ENCODE data around the gene ARFGAP2. TPM values are rescaled to one million over a fixed set of nuclear protein-coding genes. Genes with fewer than 3 reads are reported as not detected.

The ARFGAP2 gene
- total RNA-seq, 1 experiment from 2014 or later: 100.0 TPM

DNA sequence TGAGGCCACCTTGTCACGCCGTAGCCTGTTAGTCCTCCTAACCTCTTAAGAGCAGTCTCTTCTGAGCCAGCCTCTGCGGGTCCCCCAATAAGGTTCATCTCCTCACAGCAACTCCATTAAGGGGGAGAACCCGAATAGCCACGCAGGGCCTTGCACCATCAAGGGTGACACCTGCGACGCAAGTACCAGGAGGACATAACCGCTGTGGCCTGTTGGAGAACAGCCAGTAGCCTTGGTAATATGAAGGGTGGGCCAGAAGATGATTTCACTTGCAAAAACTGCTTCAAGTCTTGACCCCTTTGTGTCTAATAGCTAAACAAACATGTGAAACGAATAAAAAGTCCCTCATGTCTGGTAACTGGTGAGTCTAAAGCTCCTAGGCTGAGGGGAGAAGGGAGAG lies 14.8 kb downstream of the ARFGAP2 start:
- intact Hi-C loops (cut with micrococcal nuclease; ENCODE audit: unreplicated experiment): loop anchor here (1.0 kb wide), 1 partner anchor 273 kb away; no protein-coding TSS in a partner anchor
- no TSS peak for BruUV-seq (replicated peaks)
- Histone ChIP-seq H3K9me3 (no peaks in the 10 kb centered on the region), H3K27me3 (replicated peaks; ENCODE audit: control insufficient read depth, insufficient read depth, low read length) (no peaks in the 10 kb centered on the region), H3K4me1 (no peaks in the 10 kb centered on the region), H3K36me3 (ENCODE audit: control insufficient read depth, insufficient read depth, low read length) (peaks cover 7% of the 10 kb centered on the region), H3K4me3 (ENCODE audit: low read depth, low read length) (no peak overlapping the region)
- DNase-seq: no peak
- Mint-ChIP-seq H3K27ac (ENCODE audit: unreplicated experiment) (no peak overlapping the region), H3K36me3 (ENCODE audit: insufficient read depth, unreplicated experiment) (peaks cover 77% of the 10 kb centered on the region), H3K9me3 (ENCODE audit: unreplicated experiment) (no peaks in the 10 kb centered on the region), H3K4me3 (ENCODE audit: unreplicated experiment) (no peak overlapping the region), H3K4me1 (ENCODE audit: low read depth, unreplicated experiment) (peaks cover 7% of the 10 kb centered on the region), H3K27me3 (ENCODE audit: insufficient read depth, unreplicated experiment) (no peaks in the 10 kb centered on the region)
- TF ChIP-seq, protein P1, sequence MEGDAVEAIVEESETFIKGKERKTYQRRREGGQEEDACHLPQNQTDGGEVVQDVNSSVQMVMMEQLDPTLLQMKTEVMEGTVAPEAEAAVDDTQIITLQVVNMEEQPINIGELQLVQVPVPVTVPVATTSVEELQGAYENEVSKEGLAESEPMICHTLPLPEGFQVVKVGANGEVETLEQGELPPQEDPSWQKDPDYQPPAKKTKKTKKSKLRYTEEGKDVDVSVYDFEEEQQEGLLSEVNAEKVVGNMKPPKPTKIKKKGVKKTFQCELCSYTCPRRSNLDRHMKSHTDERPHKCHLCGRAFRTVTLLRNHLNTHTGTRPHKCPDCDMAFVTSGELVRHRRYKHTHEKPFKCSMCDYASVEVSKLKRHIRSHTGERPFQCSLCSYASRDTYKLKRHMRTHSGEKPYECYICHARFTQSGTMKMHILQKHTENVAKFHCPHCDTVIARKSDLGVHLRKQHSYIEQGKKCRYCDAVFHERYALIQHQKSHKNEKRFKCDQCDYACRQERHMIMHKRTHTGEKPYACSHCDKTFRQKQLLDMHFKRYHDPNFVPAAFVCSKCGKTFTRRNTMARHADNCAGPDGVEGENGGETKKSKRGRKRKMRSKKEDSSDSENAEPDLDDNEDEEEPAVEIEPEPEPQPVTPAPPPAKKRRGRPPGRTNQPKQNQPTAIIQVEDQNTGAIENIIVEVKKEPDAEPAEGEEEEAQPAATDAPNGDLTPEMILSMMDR (IDR thresholded peaks at IDR 0.05; ENCODE audit: insufficient read depth in 1 of 2, low read depth in 1 of 2, low read length in 1 of 2, severe bottlenecking in 1 of 2, unreplicated experiment in 1 of 2): no peak
- ChIA-PET CTCF (interaction anchor here (1.2 to 2.0 kb wide), 2 partner anchors 9 to 245 kb away, joined by 3 to 8 read pairs; no protein-coding TSS in a partner anchor), POLR2A (no interaction called here)

DNA sequence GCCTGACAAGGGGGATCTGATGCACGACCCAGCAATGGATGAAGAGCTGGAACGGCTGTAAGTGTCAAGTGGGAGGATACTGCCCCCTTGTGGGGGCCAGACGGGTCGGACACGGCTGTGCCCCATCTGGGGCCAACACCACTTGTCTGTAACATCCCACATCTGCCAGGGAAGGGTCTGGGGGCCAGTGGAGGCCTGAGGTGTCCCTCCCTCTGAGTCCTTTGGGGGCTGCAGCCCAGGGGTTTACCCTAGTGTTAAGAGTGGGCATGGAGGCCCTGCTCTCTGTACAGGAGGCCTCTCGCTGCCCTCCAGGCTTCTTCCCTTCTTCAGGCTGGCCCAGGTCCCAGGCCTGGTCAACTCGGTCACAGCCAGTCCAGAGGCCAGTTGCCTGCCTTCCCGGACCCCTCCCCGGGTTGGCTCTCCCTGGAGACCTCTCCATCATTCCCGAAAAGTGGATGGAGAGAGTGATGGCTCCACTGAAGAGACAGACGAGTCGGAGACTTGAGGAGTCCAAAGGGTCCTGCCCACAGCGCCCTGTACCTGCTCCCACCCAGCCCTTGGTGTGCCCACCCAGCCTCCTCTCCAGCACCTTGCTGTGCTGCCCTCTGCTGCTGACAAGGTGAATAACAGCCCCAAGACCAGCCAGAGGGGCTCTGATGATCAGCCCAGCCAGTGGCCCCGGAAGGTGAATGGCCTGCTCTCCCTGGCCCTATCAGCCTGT lies 15.4 kb downstream of the ARFGAP2 start:
- ChIA-PET CTCF (interaction anchor here (0.6 to 2.0 kb wide), 7 partner anchors 8 to 265 kb away, joined by 3 to 8 read pairs (median 3); no protein-coding TSS in a partner anchor), POLR2A (interaction anchor here (1.0 kb wide), 1 partner anchor 9 kb away, joined by 3 read pairs; no protein-coding TSS in a partner anchor)
- no peak overlapping the region for H3K4me3 Mint-ChIP-seq (ENCODE audit: unreplicated experiment)
- no peak overlapping the region for H3K4me3 ChIP-seq (ENCODE audit: low read depth, low read length)
- no peaks in the 10 kb centered on the region for H3K27me3 Mint-ChIP-seq (ENCODE audit: insufficient read depth, unreplicated experiment)
- TF ChIP-seq, protein P1 (IDR thresholded peaks at IDR 0.05; ENCODE audit: insufficient read depth in 1 of 2, low read depth in 1 of 2, low read length in 1 of 2, severe bottlenecking in 1 of 2, unreplicated experiment in 1 of 2): peak; percentile 68 to 81
- H3K36me3 Mint-ChIP-seq (ENCODE audit: insufficient read depth, unreplicated experiment): peaks cover 71% of the 10 kb centered on the region
- peak; percentile 70 to 73 for DNase-seq
- H3K36me3 ChIP-seq (ENCODE audit: control insufficient read depth, insufficient read depth, low read length): peaks cover 3% of the 10 kb centered on the region
- peaks cover 7% of the 10 kb centered on the region for H3K4me1 Mint-ChIP-seq (ENCODE audit: low read depth, unreplicated experiment)
- no TSS peak for BruUV-seq (replicated peaks)
- no peaks in the 10 kb centered on the region for H3K9me3 Mint-ChIP-seq (ENCODE audit: unreplicated experiment)
- no peaks in the 10 kb centered on the region for H3K9me3 ChIP-seq
- H3K27me3 ChIP-seq (replicated peaks; ENCODE audit: control insufficient read depth, insufficient read depth, low read length): no peaks in the 10 kb centered on the region
- no peaks in the 10 kb centered on the region for H3K4me1 ChIP-seq
- no peak overlapping the region for H3K27ac Mint-ChIP-seq (ENCODE audit: unreplicated experiment)
- intact Hi-C loops (cut with micrococcal nuclease; ENCODE audit: unreplicated experiment): loop anchor here (1.0 kb wide), 1 partner anchor 272 kb away; no protein-coding TSS in a partner anchor

GRCh38 chr11:47160753-47161133 lies 15.9 kb downstream of the ARFGAP2 start:
- H3K4me1 ChIP-seq: no peaks in the 10 kb centered on the region
- no peak overlapping the region for H3K27ac Mint-ChIP-seq (ENCODE audit: unreplicated experiment)
- H3K27me3 ChIP-seq (replicated peaks; ENCODE audit: control insufficient read depth, insufficient read depth, low read length): no peaks in the 10 kb centered on the region
- TF ChIP-seq, protein P1 (IDR thresholded peaks at IDR 0.05; ENCODE audit: insufficient read depth in 1 of 2, low read depth in 1 of 2, low read length in 1 of 2, severe bottlenecking in 1 of 2, unreplicated experiment in 1 of 2): no peak
- peaks cover 2% of the 10 kb centered on the region for H3K36me3 ChIP-seq (ENCODE audit: control insufficient read depth, insufficient read depth, low read length)
- CTCF ChIA-PET: interaction anchor here (0.6 to 1.2 kb wide), 6 partner anchors 13 to 264 kb away, joined by 3 to 7 read pairs (median 3); no protein-coding TSS in a partner anchor
- H3K4me1 Mint-ChIP-seq (ENCODE audit: low read depth, unreplicated experiment): peaks cover 7% of the 10 kb centered on the region
- POLR2A ChIA-PET: interaction anchor here (1.0 kb wide), 1 partner anchor 8 kb away, joined by 3 read pairs; no protein-coding TSS in a partner anchor
- no peak for DNase-seq
- no peak overlapping the region for H3K4me3 Mint-ChIP-seq (ENCODE audit: unreplicated experiment)
- H3K9me3 Mint-ChIP-seq (ENCODE audit: unreplicated experiment): no peaks in the 10 kb centered on the region
- H3K27me3 Mint-ChIP-seq (ENCODE audit: insufficient read depth, unreplicated experiment): no peaks in the 10 kb centered on the region
- no peaks in the 10 kb centered on the region for H3K9me3 ChIP-seq
- no peak overlapping the region for H3K4me3 ChIP-seq (ENCODE audit: low read depth, low read length)
- H3K36me3 Mint-ChIP-seq (ENCODE audit: insufficient read depth, unreplicated experiment): peaks cover 65% of the 10 kb centered on the region
- intact Hi-C loops (cut with micrococcal nuclease; ENCODE audit: unreplicated experiment): loop anchor here (1.0 kb wide), 1 partner anchor 271 kb away; no protein-coding TSS in a partner anchor
- no TSS peak for BruUV-seq (replicated peaks)
